Measurements from ENCODE around the gene ARL17B. TPM values are rescaled to one million over a fixed set of nuclear protein-coding genes. Genes with fewer than 3 reads are reported as not detected.
"Not testable (repeated sequence)": the region's sequence is repeated elsewhere in the genome, so short reads cannot be mapped to it uniquely, and the experiment has no call there.

The ARL17B gene
- polyA plus RNA-seq, 1 experiment, result 8.6 TPM

GRCh38 chr17:46286764-46287221, 74.8 kb downstream of the ARL17B start:
- DNase-seq (ENCODE audit: low read depth, low spot score); H3K4me3 ChIP-seq (ENCODE audit: low read depth, low read length); H3K27ac ChIP-seq (ENCODE audit: low read depth, low read length); H3K27me3 ChIP-seq (ENCODE audit: control insufficient read depth, insufficient read depth, low read length); H3K9me3 ChIP-seq (ENCODE audit: control insufficient read depth, insufficient read depth, low read length); POLR2A ChIA-PET: not testable (repeated sequence)
- CTCF ChIA-PET, result interaction anchor here (0.5 to 1.6 kb wide), 17 partner anchors 9 to 296 kb away, joined by 3 to 29 read pairs (median 4); no protein-coding TSS in a partner anchor
- peak; percentile 64 for TF ChIP-seq CTCF (IDR thresholded peaks at IDR 0.05; ENCODE audit: low read depth, low read length)

GRCh38 chr17:46285500-46285899, 76.1 kb downstream of the ARL17B start:
- POLR2A ChIA-PET; DNase-seq (ENCODE audit: low read depth, low spot score); H3K27me3 ChIP-seq (ENCODE audit: control insufficient read depth, insufficient read depth, low read length); H3K27ac ChIP-seq (ENCODE audit: low read depth, low read length); H3K4me3 ChIP-seq (ENCODE audit: low read depth, low read length); CTCF ChIA-PET; H3K9me3 ChIP-seq (ENCODE audit: control insufficient read depth, insufficient read depth, low read length): not testable (repeated sequence)

DNA sequence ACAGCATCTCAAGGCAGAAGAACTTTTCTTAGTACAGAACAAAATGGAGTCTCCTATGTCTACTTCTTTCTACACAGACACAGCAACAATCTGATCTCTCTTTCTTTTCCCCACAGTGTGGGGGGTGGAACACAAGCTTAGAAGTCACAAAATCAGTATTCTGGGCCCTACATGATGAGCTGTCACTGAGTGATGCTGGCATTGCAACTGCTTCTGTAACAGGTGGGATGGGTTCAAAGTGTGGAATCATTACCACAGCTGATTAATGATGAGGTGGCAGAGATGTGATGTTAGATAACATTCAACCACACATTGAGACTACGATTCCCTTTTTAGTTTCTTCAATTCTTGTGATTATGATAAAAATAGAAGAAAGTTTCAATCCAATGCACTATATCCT, 77.1 kb downstream of the ARL17B start:
- H3K27me3 ChIP-seq (ENCODE audit: control insufficient read depth, insufficient read depth, low read length); CTCF ChIA-PET; POLR2A ChIA-PET; H3K27ac ChIP-seq (ENCODE audit: low read depth, low read length); H3K9me3 ChIP-seq (ENCODE audit: control insufficient read depth, insufficient read depth, low read length); H3K4me3 ChIP-seq (ENCODE audit: low read depth, low read length); DNase-seq (ENCODE audit: low read depth, low spot score): not testable (repeated sequence)

GRCh38 chr17:46282635-46283034, 78.9 kb downstream of the ARL17B start:
- POLR2A ChIA-PET; H3K4me3 ChIP-seq (ENCODE audit: low read depth, low read length); DNase-seq (ENCODE audit: low read depth, low spot score); H3K9me3 ChIP-seq (ENCODE audit: control insufficient read depth, insufficient read depth, low read length); H3K27ac ChIP-seq (ENCODE audit: low read depth, low read length); CTCF ChIA-PET; H3K27me3 ChIP-seq (ENCODE audit: control insufficient read depth, insufficient read depth, low read length): not testable (repeated sequence)

DNA sequence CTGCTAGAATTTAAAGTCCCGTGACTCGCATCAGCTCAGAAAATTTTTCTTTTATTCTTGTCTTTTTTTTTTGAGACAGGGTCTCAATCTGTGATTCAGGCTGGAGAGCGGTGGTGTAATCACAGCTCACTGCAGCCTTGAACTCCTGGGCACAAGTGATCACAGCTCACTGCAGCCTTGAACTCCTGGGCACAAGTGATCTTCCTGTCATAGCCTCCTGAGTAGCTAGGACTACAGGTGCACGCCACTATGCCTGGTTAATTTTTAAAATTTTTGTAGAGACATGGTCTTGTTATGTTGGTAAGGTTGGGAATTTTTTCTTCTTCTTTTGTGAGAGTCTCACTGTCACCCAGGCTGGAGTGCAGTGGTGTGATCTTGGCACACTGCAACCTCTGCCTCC, 80.2 kb downstream of the ARL17B start:
- POLR2A ChIA-PET; H3K27ac ChIP-seq (ENCODE audit: low read depth, low read length); CTCF ChIA-PET; DNase-seq (ENCODE audit: low read depth, low spot score); H3K4me3 ChIP-seq (ENCODE audit: low read depth, low read length); H3K27me3 ChIP-seq (ENCODE audit: control insufficient read depth, insufficient read depth, low read length); H3K9me3 ChIP-seq (ENCODE audit: control insufficient read depth, insufficient read depth, low read length): not testable (repeated sequence)

DNA sequence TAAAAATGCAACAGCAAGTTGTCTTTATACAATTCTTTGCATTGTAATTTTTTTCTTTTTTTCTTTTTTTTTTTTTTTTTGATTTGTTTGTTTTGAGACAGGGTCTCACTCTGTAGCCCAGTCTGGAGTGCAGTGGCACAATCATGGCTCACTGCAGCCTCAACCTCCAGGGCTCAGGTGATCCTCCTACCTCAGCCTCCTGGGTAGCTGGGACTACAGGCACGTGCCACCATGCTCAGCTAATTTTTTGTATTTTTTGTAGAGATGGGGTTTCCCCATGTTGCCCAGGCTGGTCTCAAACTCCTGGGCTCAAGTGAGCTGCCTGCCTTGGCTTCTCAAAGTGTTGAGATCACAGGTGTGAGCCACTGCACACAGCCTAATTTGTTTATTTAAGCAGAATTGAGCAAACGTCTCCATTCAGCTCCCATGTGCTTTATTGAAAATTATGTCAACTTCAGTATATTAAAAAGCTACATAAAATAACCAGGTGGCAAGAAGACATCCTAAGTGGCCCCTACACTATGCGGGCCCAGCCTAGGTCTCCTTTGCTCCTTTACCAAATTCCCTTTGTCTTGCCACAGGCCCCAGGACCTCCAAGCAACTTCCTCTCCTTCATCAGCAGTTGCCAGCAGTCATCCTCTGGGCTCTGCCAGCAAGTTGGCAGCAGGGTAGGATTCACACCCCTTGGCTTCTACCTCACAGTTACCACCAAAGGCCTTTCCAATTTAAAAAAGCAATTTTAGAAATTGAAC, 84.7 kb downstream of the ARL17B start:
- H3K9me3 ChIP-seq (ENCODE audit: control insufficient read depth, insufficient read depth, low read length); POLR2A ChIA-PET; H3K27ac ChIP-seq (ENCODE audit: low read depth, low read length); H3K4me3 ChIP-seq (ENCODE audit: low read depth, low read length); H3K27me3 ChIP-seq (ENCODE audit: control insufficient read depth, insufficient read depth, low read length); DNase-seq (ENCODE audit: low read depth, low spot score): not testable (repeated sequence)
- CTCF ChIA-PET, result interaction anchor here (1.3 kb wide), 1 partner anchor 10 kb away, joined by 3 read pairs; no protein-coding TSS in a partner anchor

DNA sequence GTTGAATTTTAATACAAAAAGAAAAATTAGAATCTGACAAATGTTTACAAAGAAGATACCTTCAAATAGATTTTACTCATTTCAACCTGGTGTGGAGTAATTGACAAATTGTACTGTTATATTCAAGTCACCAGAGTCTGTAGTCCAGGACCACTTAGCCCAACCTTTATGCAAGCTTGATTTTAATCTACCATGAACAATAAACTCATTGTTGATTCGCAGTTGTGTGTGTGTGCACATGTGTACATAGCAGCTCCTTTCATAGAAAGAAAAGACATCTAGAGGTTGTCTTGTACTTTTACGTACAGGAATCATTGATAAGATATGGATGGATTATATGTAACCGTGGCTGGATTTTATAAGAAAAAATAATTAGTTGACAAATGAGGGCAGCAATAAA, 87.3 kb downstream of the ARL17B start:
- H3K4me3 ChIP-seq (ENCODE audit: low read depth, low read length), result no peak overlapping the region
- CTCF ChIA-PET, result interaction anchor here (1.4 to 2.0 kb wide), 2 partner anchors 13 to 272 kb away, joined by 3 to 5 read pairs; no protein-coding TSS in a partner anchor
- TF ChIP-seq CTCF (IDR thresholded peaks at IDR 0.05; ENCODE audit: low read depth, low read length), result no peak

More for the DNA sequence above, 87.3 kb downstream of the ARL17B start:
- DNase-seq (ENCODE audit: low read depth, low spot score), result no peak
- peaks cover 3% of the 10 kb centered on the region for H3K9me3 ChIP-seq (ENCODE audit: control insufficient read depth, insufficient read depth, low read length)
- POLR2A ChIA-PET, result no interaction called here
- no peak overlapping the region for H3K27ac ChIP-seq (ENCODE audit: low read depth, low read length)
- no peaks in the 10 kb centered on the region for H3K27me3 ChIP-seq (ENCODE audit: control insufficient read depth, insufficient read depth, low read length)
